NB4 (cell line): Measurements from ENCODE around the gene TMOD1.

Source experiments
- DNase-seq: peaks from one replicate; pipeline ENCODE4 v3.0.0; 2010; ENCODE audit warnings: low read depth
- H3K4me3 ChIP-seq: one replicate; pipeline ENCODE4 v1.5.1; 2011; ENCODE audit warnings: mild to moderate bottlenecking, low read depth, low read length, moderate library complexity
- CTCF ChIP-seq: IDR thresholded peaks from one replicate; pipeline ENCODE4 v1.5.1; 2012; ENCODE audit warnings: low read depth, low read length
- MAX ChIP-seq: IDR thresholded peaks from 2 replicates; pipeline ENCODE4 v1.6.1; 2011; ENCODE audit warnings: low read depth, low read length
- MYC ChIP-seq: IDR thresholded peaks from 2 replicates; pipeline ENCODE4 v1.6.1; 2011; ENCODE audit warnings: low read depth, low read length
- POLR2A ChIP-seq: IDR thresholded peaks from 2 replicates; pipeline ENCODE4 v1.6.1; 2011; ENCODE audit warnings: mild to moderate bottlenecking; ENCODE audit not compliant: insufficient read length; ENCODE audit errors: extremely low read depth

Gene TMOD1

DNA sequence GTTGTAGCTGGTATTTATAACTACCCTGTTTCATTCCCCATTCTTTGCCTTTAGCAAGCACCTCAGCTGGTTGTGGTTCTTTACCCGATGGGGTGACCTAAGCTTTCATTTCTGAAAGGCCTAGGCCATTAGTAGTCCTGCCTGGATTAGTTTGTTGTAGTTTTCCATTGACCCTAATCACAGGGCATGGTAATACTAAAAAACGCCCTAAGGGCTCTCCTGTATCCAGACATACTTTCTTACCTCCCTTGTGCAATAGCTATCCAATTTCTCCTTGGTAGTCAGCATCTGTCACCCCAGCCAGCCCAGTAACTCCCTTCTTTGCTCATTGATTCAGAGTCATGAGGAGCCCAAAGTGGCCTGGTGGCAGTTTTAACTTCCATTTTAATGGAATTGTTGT lies 24.0 kb downstream of the TMOD1 start:
- TF ChIP-seq CTCF: no peak
- TF ChIP-seq POLR2A: no peak
- no peak for TF ChIP-seq MYC
- DNase-seq: no peak
- H3K4me3 ChIP-seq: no peak overlapping the region

- TF ChIP-seq MAX (no peak), POLR2A (no peak), MYC (no peak), CTCF (no peak)
Observed at GRCh38 chr9:97526895-97527575, 25.6 kb downstream of the TMOD1 start.

DNA sequence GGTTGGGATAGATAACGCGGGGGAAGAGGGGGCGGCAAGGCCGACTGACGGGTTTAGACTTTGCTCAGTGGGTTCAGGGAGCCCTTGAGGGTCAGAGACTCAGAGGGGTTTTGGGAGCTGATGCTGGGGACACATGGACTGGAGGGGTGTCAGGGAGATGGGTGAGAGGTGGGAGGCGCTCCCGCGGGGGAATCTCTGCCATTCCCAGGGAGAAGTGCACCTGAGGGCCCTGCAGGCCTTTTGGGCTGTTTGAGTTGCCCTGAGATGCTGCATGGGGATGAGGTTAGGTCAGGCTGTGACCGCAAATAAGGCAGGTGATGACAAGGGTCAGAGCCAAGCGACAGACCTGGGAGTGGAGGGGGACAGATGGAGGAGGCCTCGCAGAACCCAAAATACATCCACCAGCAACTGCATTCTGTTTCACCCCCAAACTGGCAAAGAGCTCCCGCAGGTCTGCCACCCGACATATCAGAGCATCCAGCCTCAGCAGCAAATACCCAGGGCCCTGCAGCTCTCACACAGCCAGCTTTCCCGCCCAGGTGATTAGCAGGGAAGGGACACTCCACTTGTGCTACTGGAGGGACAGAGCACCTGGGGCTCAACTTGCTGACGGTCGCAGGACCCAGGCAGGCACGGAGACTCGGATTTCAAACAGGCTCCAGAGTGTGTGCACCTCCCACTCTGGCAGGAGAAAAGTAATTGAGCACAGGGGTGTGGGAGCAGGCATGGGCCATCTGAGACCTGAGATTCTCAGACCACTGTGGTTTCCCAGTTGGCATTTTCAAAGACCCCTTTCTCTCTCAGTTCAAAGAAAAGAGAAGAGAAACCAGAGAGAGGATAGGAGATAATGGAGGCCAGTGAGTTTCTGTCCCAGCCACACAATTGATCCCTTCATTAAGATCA lies 26.4 kb downstream of the TMOD1 start:
- DNase-seq: no peak
- H3K4me3 ChIP-seq: no peak overlapping the region
- TF ChIP-seq CTCF (no peak), MYC (no peak), POLR2A (no peak), MAX (no peak)

More at GRCh38 chr9:97526895-97527575, 25.6 kb downstream of the TMOD1 start:
- no peak for DNase-seq
- H3K4me3 ChIP-seq: no peak overlapping the region

DNA sequence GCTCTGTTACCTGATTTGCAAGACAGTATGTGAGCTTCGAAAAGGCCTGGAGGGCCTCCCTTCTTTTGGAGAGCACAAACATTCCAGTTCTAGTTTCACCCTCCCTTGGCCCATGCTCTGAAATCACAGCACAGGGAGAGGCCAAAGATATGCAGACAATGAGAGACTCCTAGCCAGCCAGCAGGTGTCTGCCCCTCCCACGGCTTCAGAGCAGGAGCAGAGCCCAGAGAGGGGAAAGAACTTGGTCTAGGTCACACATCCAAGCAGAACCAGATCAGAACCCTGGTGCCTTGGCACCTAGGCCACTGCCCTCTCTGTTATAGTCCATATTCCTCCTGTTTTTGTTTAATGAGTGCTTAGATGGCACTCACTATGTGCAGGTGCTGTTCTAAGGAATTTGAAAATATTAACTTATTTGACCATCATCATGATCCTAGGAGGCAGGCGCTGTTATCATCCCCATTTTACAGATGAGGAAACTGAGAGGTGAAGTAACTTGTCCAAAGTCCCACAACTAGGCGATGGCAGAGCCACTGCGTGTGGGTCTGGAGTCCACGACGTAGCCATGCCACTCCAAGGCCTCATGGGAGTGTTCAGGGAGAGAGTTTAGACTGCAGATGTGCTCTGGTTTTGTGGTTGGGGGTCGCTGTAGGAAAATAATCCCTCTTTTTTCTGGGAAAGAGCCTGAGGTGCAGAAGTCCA lies 27.2 kb downstream of the TMOD1 start:
- no peak for DNase-seq
- no peak overlapping the region for H3K4me3 ChIP-seq
- TF ChIP-seq CTCF (no peak), MAX (no peak)

DNA sequence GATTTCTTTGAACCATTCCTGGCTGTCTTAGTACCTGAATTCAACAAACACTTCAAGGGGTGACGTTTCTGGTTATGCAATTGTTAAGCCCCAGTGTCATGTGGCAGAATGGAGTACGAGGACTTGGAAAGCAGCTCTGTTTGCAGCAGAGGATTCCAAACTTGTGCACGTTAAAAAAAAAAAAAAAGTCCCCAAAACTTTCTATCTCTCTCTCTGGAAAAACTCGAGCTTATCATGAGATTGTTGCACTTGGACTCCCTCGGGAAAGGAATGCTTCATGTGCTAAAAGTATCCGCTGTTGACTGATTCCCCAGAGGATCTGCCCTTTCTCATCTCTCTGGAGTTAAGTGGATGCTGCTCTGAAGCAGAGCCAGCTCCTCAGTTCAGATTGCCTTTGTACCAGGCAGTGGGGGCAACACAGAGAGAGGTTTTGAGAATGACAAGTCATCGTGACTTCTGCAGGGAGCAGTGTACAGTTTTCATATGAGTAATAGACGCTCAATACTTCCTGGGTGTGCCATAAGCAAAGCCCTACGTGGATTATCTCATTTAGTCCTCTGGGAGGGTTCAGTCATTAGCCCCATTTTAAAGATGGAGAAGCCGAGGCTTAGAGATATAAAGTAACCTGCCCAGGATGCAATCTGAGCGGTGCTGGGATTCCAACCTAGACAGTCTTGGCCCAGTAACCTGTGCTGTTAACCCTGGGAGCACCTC lies 28.1 kb downstream of the TMOD1 start:
- peak; percentile 22 for DNase-seq

More for the DNA sequence above, 28.1 kb downstream of the TMOD1 start:
- H3K4me3 ChIP-seq: no peak overlapping the region
- TF ChIP-seq MYC (no peak), POLR2A (no peak), MAX (no peak), CTCF (no peak)
